Skeletal muscle tissue (tissue), 4 donors: ENCODE data around the gene C3orf85. TPM values are rescaled to one million over a fixed set of nuclear protein-coding genes. Genes with fewer than 3 reads are reported as not detected.

Experiments
- H3K27ac ChIP-seq: one replicate; pipeline ENCODE4 v1.7.0; 2013; ENCODE audit warnings: mild to moderate bottlenecking, low read depth, low read length, inconsistent platforms
- H3K27me3 ChIP-seq, 3 donors: one replicate each; pipeline ENCODE4 v1.7.0; 2013; ENCODE audit warnings: low read length in 3 of 3; ENCODE audit not compliant: control insufficient read depth in 3 of 3, insufficient read depth in 3 of 3
- H3K36me3 ChIP-seq, 3 donors: one replicate each; pipeline ENCODE4 v1.7.0; 2013; ENCODE audit warnings: low read length in 3 of 3; ENCODE audit not compliant: control insufficient read depth in 3 of 3, insufficient read depth in 3 of 3
- H3K4me1 ChIP-seq, 3 donors: one replicate each; pipeline ENCODE4 v1.7.0; 2013; ENCODE audit warnings: low read length in 3 of 3, mild to moderate bottlenecking in 3 of 3; ENCODE audit not compliant: control insufficient read depth in 3 of 3, insufficient read depth in 3 of 3
- H3K4me3 ChIP-seq, 3 donors: one replicate each; pipeline ENCODE4 v1.7.0; 2013; ENCODE audit warnings: low read length in 3 of 3
- H3K9ac ChIP-seq, 3 donors: one replicate each; pipeline ENCODE4 v1.7.0; 2013; ENCODE audit warnings: low read length in 3 of 3, mild to moderate bottlenecking in 3 of 3, moderate library complexity in 2 of 3, low read depth in 1 of 3
- H3K9me3 ChIP-seq, 3 donors: one replicate each; pipeline ENCODE4 v1.7.0; 2013; ENCODE audit warnings: low read length in 3 of 3; ENCODE audit not compliant: control insufficient read depth in 3 of 3
- total RNA-seq: library from RNA; depleted of rRNA; stranded (reverse); fragments of >200 nt; gene quantifications from one replicate; pipeline ENCODE4 v1.2.3, GENCODE V29; 2014
- donor health status: Osteomylitis.

C3orf85 gene
- total RNA-seq, 1 donor from 2014 or later = not detected

DNA sequence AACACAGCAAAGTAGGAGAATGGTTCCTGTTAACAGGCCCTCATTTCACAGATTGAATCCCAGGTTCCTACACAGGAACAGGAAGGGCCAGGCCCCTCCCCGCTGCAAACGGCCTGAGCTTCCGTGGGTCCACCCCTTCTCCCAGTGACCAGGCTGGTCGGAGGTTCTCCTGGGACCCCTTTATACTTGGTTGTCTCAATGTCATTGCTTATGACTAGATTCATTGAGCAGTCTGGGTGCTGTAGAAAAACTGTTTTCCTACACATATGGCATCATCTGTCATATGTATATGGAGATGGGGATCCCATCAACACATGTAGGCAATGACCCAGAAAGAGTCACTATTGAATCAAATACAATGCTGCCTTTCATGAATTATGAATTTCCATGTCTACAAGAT, 3.8 kb downstream of the C3orf85 start:
- Histone ChIP-seq H3K4me1 (no peaks in the 10 kb centered on the region), H3K27ac (no peak overlapping the region), H3K9ac (no peak overlapping the region), H3K27me3 (no peaks in the 10 kb centered on the region), H3K4me3 (no peak overlapping the region), H3K9me3 (no peaks in the 10 kb centered on the region), H3K36me3 (no peaks in the 10 kb centered on the region)

GRCh38 chr3:109143646-109144045, 7.1 kb downstream of the C3orf85 start:
- Histone ChIP-seq H3K9ac (no peak overlapping the region), H3K36me3 (no peaks in the 10 kb centered on the region), H3K27me3 (no peaks in the 10 kb centered on the region), H3K4me3 (no peak overlapping the region), H3K9me3 (no peaks in the 10 kb centered on the region), H3K27ac (no peak overlapping the region), H3K4me1 (no peaks in the 10 kb centered on the region)

DNA sequence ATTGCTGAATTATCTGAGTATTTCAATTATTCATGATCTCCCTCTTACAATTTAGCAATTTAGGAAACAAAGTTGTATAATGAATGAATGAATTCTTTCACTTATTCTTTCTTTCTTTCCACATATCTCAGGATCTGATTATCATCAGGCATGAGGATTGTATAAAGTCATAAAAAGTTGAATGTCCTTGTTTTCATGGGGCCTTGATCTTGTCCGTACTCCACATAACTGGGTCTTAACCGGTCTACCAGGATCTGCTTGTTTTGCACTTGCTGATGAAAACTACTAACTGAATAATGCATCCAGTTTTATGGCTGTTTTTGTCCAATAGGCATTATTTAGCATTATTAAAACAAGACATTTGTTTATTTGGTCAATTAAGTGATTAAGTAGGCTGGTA, 12.6 kb downstream of the C3orf85 start:
- no peak overlapping the region for H3K27ac ChIP-seq
- no peaks in the 10 kb centered on the region for H3K27me3 ChIP-seq
- no peak overlapping the region for H3K4me3 ChIP-seq
- H3K9me3 ChIP-seq = no peaks in the 10 kb centered on the region
- no peaks in the 10 kb centered on the region for H3K36me3 ChIP-seq
- no peaks in the 10 kb centered on the region for H3K4me1 ChIP-seq
- H3K9ac ChIP-seq = no peak overlapping the region

DNA sequence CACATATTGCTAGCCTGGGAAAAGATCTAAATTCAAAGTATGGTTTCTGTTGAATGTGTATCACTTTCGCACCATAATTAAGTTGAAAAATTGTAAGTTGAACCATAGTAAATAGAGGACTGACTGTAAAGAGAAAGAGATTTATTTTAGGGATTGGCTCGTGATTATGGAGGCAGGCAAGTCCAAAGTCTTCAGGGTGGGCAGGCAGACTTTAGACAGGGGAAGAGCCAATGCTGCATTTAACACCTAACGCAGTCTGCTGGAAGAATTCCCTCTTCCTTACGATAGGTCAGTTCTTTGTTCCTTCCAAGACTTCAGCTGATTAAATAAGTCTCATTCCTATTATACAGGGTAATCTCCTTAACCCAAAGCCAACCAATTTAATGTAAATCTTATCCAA, 15.8 kb downstream of the C3orf85 start:
- Histone ChIP-seq H3K4me3 (no peak overlapping the region), H3K27me3 (no peaks in the 10 kb centered on the region), H3K36me3 (no peaks in the 10 kb centered on the region), H3K9ac (no peak overlapping the region), H3K27ac (no peak overlapping the region), H3K4me1 (no peaks in the 10 kb centered on the region), H3K9me3 (no peaks in the 10 kb centered on the region)

DNA sequence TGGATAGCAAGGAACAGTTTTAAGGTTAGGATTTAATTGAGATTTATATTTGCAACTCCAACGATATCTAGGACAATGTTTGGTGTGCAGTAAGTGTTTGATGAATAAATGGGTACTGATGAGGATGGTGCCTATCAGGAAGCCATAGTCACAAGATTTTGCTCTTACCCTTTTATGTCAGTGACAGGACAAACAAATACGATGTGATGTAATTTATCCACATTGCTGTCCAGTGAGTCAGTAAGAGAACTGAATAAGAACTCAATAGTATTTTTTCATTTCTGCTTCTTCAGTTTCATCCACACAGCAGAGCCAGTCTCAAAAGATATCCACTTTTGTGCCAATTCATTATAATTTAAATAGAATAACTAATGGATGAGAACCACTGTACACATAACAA, 18.5 kb downstream of the C3orf85 start:
- no peak overlapping the region for H3K27ac ChIP-seq
- H3K36me3 ChIP-seq = no peaks in the 10 kb centered on the region
- no peak overlapping the region for H3K9ac ChIP-seq
- H3K9me3 ChIP-seq = no peaks in the 10 kb centered on the region
- no peaks in the 10 kb centered on the region for H3K4me1 ChIP-seq
- H3K4me3 ChIP-seq = no peak overlapping the region
- H3K27me3 ChIP-seq = no peaks in the 10 kb centered on the region

- no peaks in the 10 kb centered on the region for H3K36me3 ChIP-seq
- no peak overlapping the region for H3K9ac ChIP-seq
- no peaks in the 10 kb centered on the region for H3K9me3 ChIP-seq
- no peaks in the 10 kb centered on the region for H3K4me1 ChIP-seq
- H3K4me3 ChIP-seq = no peak overlapping the region
- no peaks in the 10 kb centered on the region for H3K27me3 ChIP-seq
- H3K27ac ChIP-seq = no peak overlapping the region
These were observed 19.3 kb downstream of the C3orf85 start for GRCh38 chr3:109155828-109156227.

DNA sequence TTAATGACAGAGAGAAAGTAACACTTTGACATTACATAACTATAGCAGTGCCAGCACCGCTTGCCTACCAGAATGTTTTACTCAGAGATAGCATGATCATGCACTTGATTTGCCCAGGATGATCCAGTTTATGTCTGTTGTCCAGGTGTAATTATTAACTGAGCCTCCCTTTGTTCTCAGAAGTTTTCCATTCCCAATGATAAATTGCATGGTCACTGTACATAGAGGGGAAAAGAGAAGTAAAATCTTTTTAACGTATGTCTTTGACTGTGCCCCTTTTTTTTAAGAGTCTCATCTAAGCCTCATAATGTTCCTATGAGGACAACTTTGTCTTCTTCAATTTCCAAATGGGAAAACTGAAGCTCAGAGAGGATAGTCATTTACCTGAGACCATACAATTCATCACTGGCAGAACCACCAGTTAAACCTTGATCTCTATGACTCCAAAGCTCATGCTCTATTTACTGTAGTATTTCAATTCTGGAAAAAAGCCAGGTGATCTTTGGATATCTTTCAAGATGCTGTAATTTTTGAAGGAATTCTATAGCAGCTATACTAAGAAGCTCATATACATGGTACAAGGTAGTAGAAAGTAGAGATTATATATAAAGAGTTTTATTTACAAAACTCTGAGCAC, 25.1 kb downstream of the C3orf85 start:
- Histone ChIP-seq H3K4me3 (no peak overlapping the region), H3K36me3 (no peaks in the 10 kb centered on the region), H3K4me1 (no peaks in the 10 kb centered on the region), H3K27ac (no peak overlapping the region), H3K9me3 (no peaks in the 10 kb centered on the region), H3K27me3 (no peaks in the 10 kb centered on the region), H3K9ac (no peak overlapping the region)

DNA sequence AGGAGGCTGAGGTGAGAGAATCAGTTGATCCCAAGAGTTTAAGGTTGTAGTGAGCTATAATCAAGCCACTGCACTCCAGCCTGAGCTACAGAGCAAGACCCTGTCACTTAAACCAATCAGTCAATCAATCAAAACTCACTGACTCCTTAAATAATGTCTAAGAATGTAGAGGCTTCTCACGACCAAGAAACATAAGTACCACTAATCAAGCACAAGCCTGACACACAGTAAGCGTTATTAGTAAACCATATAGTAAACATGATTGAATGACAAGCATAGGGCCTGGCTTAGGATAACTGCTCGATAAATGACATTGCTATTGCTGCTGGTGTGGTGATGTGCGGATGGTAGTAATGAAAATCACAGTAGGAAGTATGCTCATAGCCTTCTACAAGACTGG, 29.4 kb downstream of the C3orf85 start:
- H3K27me3 ChIP-seq = no peaks in the 10 kb centered on the region
- H3K4me3 ChIP-seq = no peak overlapping the region
- H3K36me3 ChIP-seq = no peaks in the 10 kb centered on the region
- no peaks in the 10 kb centered on the region for H3K4me1 ChIP-seq
- no peaks in the 10 kb centered on the region for H3K9me3 ChIP-seq
- H3K9ac ChIP-seq = no peak overlapping the region
- no peak overlapping the region for H3K27ac ChIP-seq

- H3K4me3 ChIP-seq = no peak overlapping the region
- no peaks in the 10 kb centered on the region for H3K36me3 ChIP-seq
- H3K4me1 ChIP-seq = no peaks in the 10 kb centered on the region
- H3K9ac ChIP-seq = no peak overlapping the region
- H3K27ac ChIP-seq = no peak overlapping the region
- no peaks in the 10 kb centered on the region for H3K27me3 ChIP-seq
- peaks cover 0 to 3% (median 0%) of the 10 kb centered on the region in 3 donors for H3K9me3 ChIP-seq
These were observed 35.0 kb downstream of the C3orf85 start for GRCh38 chr3:109171479-109171878.

- H3K27me3 ChIP-seq = no peaks in the 10 kb centered on the region
- peaks cover 0 to 3% (median 0%) of the 10 kb centered on the region in 3 donors for H3K9me3 ChIP-seq
- H3K36me3 ChIP-seq = no peaks in the 10 kb centered on the region
- no peak overlapping the region for H3K9ac ChIP-seq
- H3K27ac ChIP-seq = no peak overlapping the region
- H3K4me1 ChIP-seq = no peaks in the 10 kb centered on the region
- no peak overlapping the region for H3K4me3 ChIP-seq
These were observed 38.9 kb downstream of the C3orf85 start for GRCh38 chr3:109175411-109175810.
